ENCODE data around the gene RAD1.
A peak's percentile ranks its signal among the peaks of the same experiment; 100 is the strongest.

The RAD1 gene

GRCh38 chr5:34905564-34905963 is 9.7 kb downstream of the RAD1 start:
- Histone ChIP-seq H3K27ac (ENCODE audit: extremely low read depth, low read depth, low read length) (no peak overlapping the region), H3K4me1 (ENCODE audit: control insufficient read depth, insufficient read depth, low read length) (no peaks in the 10 kb centered on the region), H3K9me3 (ENCODE audit: control insufficient read depth, insufficient read depth, low read depth, low read length) (no peaks in the 10 kb centered on the region), H3K36me3 (ENCODE audit: control insufficient read depth in 2 of 2, insufficient read depth in 1 of 2, low read length in 2 of 2) (peaks cover 49 to 54% of the 10 kb centered on the region in 2 experiments), H3K4me3 (ENCODE audit: low read depth, low read length) (no peak overlapping the region)
- ChIA-PET CTCF (interaction anchor here (0.7 to 7.4 kb wide), 12 partner anchors 9 to 430 kb away, joined by 3 to 50 read pairs (median 5); partner anchors contain the start of genes BRIX1 and RAD1), POLR2A (interaction anchor here (1.1 to 1.7 kb wide), 3 partner anchors 10 to 18 kb away, joined by 3 to 11 read pairs (median 4); partner anchors contain the start of genes BRIX1 and RAD1)
- TF ChIP-seq PRDM10 (tag by site-specific recombination; IDR thresholded peaks at IDR 0.05) (0 out of 2 replicates have a peak, but pooled peaks have one; percentile 13), SETDB1 (IDR thresholded peaks at IDR 0.05; ENCODE audit: insufficient read length, low read length) (no peak)

GRCh38 chr5:34903260-34903659 is 12.0 kb downstream of the RAD1 start:
- CTCF ChIA-PET: interaction anchor here (0.6 to 7.4 kb wide), 11 partner anchors 10 to 427 kb away, joined by 3 to 50 read pairs (median 4); partner anchors contain the start of gene RAD1
- Histone ChIP-seq H3K9me3 (ENCODE audit: control insufficient read depth, insufficient read depth, low read depth, low read length) (no peaks in the 10 kb centered on the region), H3K36me3 (ENCODE audit: control insufficient read depth in 2 of 2, insufficient read depth in 1 of 2, low read length in 2 of 2) (peaks cover 28 to 31% of the 10 kb centered on the region in 2 experiments), H3K27ac (ENCODE audit: extremely low read depth, low read depth, low read length) (no peak overlapping the region), H3K4me3 (ENCODE audit: low read depth, low read length) (no peak overlapping the region), H3K4me1 (ENCODE audit: control insufficient read depth, insufficient read depth, low read length) (no peaks in the 10 kb centered on the region)
- POLR2A ChIA-PET: interaction anchor here (0.8 to 2.0 kb wide), 2 partner anchors 12 to 64 kb away, joined by 3 to 9 read pairs; partner anchors contain the start of genes BRIX1, RAD1 and TTC23L
- TF ChIP-seq ZNF548 (tag by site-specific recombination; IDR thresholded peaks at IDR 0.05): no peak
- no peak for TF ChIP-seq RBAK (tag by site-specific recombination; IDR thresholded peaks at IDR 0.05)
- no peak for TF ChIP-seq ZNF664 (tag by site-specific recombination; IDR thresholded peaks at IDR 0.05)
- no peak for TF ChIP-seq SETDB1 (IDR thresholded peaks at IDR 0.05; ENCODE audit: insufficient read length, low read length)
- TF ChIP-seq ZNF394 (tag by site-specific recombination; IDR thresholded peaks at IDR 0.05; ENCODE audit: borderline replicate concordance): no peak
- no peak for TF ChIP-seq ZNF350 (tag by site-specific recombination; IDR thresholded peaks at IDR 0.05)
- TF ChIP-seq ZSCAN5A (tag by site-specific recombination; IDR thresholded peaks at IDR 0.05): no peak
- no peak for TF ChIP-seq ZNF596 (tag by site-specific recombination; IDR thresholded peaks at IDR 0.05)
- TF ChIP-seq ZNF701 (tag by site-specific recombination; IDR thresholded peaks at IDR 0.05): no peak
- no peak for TF ChIP-seq INSM2 (tag by site-specific recombination; IDR thresholded peaks at IDR 0.05)
- no peak for TF ChIP-seq ZNF654 (tag by site-specific recombination; IDR thresholded peaks at IDR 0.05; ENCODE audit: low read depth)

GRCh38 chr5:34900652-34901051 is 14.7 kb downstream of the RAD1 start:
- no peaks in the 10 kb centered on the region for H3K4me1 ChIP-seq (ENCODE audit: control insufficient read depth, insufficient read depth, low read length)
- H3K27ac ChIP-seq (ENCODE audit: extremely low read depth, low read depth, low read length): no peak overlapping the region
- no peak overlapping the region for H3K4me3 ChIP-seq (ENCODE audit: low read depth, low read length)
- ChIA-PET POLR2A (interaction anchor here (0.7 kb wide), 1 partner anchor 375 kb away, joined by 4 read pairs; no protein-coding TSS in a partner anchor), CTCF (interaction anchor here (0.5 to 8.9 kb wide), 4 partner anchors 15 to 415 kb away, joined by 3 to 156 read pairs (median 27); partner anchors contain the start of genes BRIX1 and RAD1)
- TF ChIP-seq ZIC2 (tag by site-specific recombination; IDR thresholded peaks at IDR 0.05) (0 out of 2 replicates have a peak, but pooled peaks have one; percentile 30), ZBTB44 (tag by site-specific recombination; IDR thresholded peaks at IDR 0.05) (peak; percentile 14; the same call in 1 of the 2 replicates), ZNF596 (tag by site-specific recombination; IDR thresholded peaks at IDR 0.05) (no peak), PRDM6 (tag by site-specific recombination; IDR thresholded peaks at IDR 0.05) (peak; percentile 55)
- H3K36me3 ChIP-seq (ENCODE audit: control insufficient read depth in 2 of 2, insufficient read depth in 1 of 2, low read length in 2 of 2): peaks cover 9 to 14% of the 10 kb centered on the region in 2 experiments; a peak in 2 of 3 replicates
- H3K9me3 ChIP-seq (ENCODE audit: control insufficient read depth, insufficient read depth, low read depth, low read length): no peaks in the 10 kb centered on the region
